GM18498 (cell line): ENCODE data around the gene CDR2.
A peak's percentile ranks its signal among the peaks of the same experiment; 100 is the strongest.
"Not testable (repeated sequence)": the region's sequence is repeated elsewhere in the genome, so short reads cannot be mapped to it uniquely, and the experiment has no call there.

Experiments
- ATAC-seq: cut with Tn5 transposase; IDR thresholded peaks from one replicate; pipeline ENCODE4 v1.9.1; 2021; ENCODE audit warnings: mild to moderate bottlenecking, moderate library complexity; ENCODE audit not compliant: unreplicated experiment

The CDR2 gene

DNA sequence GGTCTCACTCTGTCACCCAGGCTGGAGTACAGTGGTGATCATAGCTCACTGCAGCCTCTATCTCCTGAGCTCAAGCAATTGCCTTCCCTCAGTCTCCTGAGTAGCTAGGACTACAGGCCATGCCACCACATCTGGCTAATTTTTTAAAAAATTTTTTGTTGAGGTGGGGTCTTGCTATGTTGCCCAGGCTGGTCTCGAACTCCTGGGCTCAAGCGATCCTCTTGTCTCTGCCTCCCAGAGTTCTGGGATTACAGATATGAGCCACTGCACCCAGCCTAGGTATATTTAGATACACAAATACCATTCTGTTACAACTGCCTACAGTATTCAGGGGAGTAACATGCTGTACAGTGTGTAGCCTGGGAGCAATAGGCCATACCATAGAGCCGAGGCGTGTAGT is 62.9 kb downstream of the CDR2 start:
- ATAC-seq, result no peak

DNA sequence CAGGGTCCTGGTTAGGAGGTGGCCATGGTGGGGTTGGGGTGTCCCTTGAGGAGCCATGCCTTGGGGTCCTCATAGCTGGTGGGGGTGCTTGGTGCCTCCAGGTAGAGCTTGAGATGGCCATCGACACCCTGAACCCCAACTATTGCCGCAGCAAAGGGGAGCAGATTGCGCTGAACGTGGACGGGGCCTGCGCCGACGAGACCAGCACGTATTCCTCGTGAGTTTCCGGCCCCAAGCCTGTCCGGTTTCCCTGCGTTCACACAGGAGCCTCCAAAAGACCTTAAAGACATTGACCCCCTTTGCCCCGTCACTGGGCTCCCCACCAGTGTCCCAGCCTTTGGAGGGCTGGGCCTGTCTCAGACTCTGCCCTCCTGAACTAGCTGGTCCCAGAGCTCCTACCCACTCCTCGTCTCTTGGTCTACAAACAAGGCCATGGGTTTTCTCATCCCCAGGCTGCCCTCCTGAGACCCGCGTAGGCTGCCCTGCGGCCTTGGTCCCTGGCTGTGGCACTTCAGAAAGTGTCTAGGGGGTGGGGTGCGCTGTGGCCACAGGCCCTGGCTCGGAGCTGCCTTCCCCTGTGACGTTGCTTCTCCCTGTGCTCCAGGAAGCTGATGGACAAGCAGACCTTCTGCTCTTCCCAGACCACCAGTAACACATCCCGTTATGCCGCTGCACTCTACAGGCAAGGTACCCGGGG is 65.4 kb downstream of the CDR2 start:
- ATAC-seq, result no peak

DNA sequence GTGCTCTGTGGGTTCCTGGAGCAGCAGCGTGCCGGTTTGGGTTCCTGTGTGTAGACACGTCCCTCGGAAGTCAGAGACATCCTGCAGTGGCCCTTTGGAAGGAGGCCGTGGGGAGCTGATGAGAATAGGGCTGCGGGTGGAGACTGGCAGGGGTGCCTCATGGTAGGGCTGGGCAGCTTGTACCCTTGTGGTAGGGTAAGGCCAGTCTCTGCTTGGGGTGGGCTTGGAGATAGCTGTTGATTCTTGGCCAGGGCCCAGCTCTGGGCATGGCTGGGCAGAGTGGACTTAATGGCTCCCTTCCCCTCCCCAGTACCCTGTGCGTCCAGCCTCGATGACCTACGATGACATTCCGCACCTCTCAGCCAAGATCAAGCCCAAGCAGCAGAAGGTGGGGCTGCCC is 66.6 kb downstream of the CDR2 start:
- ATAC-seq, result no peak

DNA sequence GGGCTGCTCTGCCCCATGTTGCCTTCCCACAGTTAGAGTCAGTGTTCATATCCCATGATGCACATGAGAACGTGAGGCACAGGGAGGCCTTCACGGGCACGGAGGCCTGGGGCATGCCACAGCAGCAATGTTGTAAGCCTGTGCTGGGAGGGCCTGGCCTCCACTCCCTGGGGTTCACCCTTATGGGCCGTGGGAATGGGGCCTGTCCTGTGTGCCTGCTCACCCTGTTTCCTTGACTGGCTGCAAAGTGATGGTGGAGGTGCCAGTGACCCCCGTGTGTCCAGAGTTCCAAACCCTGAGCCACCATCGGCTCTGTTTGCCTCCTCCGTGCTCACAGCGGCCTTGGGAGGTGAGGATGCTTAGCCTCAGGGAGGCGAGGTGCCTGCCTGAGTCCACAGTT is 67.6 kb downstream of the CDR2 start:
- no peak for ATAC-seq

DNA sequence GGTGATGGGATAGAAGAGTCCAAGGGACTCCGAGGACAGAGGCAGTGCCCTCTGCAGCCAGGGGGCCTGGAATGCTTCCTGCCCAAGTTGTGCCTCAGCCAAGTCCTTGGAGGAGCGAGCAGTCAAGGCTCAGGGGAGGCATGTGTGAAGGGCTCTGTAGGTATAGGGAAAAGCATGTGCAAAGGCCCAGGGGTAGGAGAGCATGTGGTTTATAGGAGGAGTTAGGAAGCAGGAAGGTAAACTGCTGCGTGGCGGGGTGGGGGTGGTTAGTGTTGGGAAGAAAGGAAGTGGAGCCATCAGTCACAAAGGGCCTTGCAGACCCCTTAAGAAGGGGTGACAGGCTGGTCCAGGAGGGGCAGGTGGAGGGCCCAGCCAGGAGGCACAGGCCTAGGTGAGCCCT is 70.0 kb downstream of the CDR2 start:
- ATAC-seq, result no peak

DNA sequence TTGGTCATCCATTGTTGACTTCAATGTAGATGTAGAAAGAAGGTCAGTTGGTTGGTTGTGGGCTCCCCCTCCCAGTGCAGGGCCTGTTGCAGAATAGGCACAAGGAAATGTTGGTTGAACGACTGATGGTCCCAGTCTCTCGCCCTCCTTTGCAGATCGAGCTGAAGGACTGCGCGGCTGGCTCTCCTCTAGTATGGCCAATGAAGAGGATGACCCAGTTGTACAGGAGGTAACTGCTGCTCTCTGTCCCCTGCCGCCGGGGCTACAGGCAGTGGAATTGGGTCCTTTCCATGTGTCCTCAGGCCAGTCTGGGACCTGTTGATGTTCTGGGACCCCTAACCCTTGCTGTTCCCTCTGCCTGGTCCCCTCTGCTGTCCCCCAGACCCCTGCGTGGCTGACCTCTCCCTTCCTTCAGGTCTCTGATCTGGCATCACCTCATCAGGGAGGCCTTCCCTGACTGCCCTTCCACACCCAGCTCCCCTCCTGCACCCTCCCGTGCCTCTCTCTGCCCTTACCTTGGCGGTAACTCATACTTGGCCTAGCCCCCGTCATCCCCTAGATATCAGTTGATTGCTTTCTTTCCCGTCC is 71.5 kb downstream of the CDR2 start:
- ATAC-seq, result no peak

DNA sequence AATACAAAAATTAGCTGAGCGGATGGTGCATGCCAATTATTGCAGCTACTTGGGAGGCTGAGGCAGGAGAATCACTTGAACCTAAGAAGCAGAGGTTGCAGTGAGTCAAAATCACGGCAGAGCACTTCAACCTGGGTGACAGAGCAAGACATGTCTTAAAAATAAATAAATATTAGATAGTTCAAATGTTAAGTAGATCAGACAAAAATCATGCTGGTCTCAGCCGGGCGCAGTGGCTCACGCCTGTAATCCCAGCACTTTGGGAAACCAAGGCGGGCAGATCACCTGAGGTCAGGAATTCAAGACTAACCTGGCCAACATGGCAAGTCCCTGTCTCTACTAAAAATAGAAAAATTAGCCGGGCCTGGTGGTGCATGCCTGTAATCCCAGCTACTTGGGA is 73.0 kb downstream of the CDR2 start:
- not testable (repeated sequence) for ATAC-seq

DNA sequence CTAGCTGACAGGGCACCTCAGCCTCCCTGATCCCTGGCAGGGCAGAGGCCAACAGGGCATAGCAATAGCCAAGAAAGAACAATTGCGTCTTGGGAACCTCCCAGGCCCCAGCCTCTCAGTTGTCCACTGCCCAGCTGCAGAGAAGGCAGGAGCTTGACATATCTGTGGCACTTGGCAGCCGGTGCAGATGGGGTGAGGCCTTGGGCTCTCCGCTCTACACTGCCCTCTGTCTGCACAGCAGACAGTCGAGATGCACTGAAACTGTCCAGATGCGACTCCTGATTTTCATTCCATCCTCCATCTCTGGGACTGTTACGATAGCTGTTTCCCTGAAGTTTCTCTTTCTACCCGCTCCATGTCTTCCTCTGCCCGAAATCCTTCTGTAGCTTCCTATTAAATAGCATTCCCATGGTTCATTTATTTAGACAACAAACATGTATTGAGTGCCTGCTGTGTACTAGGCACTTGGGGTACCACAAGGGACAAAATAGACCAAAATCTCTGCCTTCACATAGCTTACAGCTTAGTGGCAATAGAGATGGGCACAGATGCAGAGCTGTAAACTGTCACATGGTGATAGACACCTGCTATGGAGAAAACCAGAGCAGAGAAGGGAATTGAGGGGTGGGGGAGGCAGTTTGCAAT is 73.9 kb downstream of the CDR2 start:
- ATAC-seq, result no peak

DNA sequence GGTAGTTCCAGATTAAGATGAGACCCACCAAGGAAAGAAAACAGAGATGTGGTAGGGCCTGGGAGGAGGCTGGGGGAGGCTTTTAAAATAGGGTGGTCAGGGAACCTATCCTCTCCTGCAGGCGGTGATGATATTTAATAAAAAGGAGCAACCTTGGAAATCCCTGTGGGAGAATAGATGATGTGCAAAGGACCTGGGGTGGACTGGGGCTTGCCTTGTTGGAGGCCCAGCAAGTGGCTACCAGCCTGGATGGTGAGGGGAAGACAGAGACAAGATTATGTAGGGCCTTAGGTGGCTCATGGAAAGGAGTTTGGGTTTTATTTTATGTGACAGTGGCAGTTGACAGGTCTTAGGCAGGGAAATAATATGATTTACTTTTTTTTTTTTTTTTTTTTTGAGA is 75.4 kb downstream of the CDR2 start:
- ATAC-seq, result no peak

DNA sequence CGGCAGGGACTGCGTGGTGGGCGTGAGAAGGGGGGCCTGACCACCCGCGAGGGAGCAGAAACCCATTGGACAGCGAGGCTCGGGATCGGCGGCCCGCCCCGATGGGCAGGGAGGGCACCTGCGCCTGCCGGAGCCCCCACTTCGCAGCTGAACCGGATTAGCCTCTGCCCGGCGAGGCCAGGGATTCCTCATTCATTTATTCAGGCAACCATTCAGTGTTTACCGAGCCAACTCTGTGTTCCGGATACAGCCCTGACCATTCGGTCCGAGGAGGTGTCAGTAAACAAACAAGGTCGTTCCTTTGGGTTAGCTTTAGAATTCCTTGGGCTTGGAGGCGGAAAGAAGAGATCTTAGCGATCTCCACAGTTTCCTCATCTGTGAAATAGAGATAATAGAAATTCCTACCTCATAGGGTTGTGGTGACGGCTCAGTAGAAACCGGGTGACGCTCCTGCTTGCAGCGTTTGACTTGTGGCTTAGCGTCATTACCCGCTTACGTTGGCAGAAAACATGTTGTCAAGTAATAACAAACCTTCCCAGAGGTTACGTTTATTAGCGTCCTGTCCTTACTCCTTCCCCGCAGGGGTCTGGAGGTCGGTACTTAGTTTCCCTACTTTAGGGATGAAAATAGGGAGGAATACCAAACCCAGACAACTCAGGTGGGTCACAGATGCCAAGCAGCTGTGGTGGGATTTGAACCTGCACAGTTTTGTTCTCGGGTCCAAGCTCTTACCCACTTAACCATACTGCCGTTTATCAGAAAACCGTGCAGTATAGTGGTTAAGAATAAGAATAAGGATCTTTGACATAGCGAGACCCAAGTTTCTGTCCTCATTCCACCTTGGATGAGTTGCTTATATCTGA is 76.3 kb downstream of the CDR2 start:
- peak; percentile 33 for ATAC-seq

DNA sequence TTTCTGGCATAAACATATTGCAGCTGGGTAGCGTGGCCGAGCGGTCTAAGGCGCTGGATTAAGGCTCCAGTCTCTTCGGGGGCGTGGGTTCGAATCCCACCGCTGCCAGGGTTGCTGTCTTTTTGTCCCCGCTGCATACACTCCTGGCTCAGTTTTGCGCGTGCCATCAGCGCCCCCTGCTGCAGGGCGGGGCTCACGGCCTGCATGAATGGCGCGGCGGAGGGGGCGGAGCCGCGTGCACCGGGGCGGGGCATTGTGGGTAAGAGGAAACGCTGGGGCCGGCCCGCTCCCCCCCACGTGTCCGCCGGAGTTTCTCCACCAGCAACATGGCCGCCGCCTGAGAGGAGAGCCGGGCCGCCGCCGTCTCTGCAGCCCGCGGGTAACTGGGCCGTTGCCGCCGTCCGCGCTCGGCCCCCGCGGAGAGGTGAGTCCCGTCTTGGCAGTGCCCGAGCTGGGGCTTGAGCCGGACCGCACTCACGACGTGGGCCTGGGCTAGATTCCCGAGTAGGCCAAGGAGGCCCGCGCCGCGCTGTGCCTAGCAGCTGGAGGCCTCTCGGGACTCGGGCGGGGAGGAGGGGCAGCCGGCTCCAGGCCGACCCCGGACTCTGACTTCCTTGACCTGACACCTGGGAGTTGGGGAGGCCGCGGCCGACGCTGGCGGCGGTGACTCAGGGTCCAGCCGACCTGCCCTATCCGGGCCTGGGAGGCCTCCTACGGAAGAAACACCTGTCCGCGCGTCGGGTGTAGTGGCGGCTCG is 77.1 kb downstream of the CDR2 start, which contains the start of gene POLR3E:
Gene POLR3E, plus strand, starts transcription at position 296 of the 757 bp plus-strand sequence. CDS start 5,560 bp downstream, outside the sequence.
- peak; percentile 86 for ATAC-seq

DNA sequence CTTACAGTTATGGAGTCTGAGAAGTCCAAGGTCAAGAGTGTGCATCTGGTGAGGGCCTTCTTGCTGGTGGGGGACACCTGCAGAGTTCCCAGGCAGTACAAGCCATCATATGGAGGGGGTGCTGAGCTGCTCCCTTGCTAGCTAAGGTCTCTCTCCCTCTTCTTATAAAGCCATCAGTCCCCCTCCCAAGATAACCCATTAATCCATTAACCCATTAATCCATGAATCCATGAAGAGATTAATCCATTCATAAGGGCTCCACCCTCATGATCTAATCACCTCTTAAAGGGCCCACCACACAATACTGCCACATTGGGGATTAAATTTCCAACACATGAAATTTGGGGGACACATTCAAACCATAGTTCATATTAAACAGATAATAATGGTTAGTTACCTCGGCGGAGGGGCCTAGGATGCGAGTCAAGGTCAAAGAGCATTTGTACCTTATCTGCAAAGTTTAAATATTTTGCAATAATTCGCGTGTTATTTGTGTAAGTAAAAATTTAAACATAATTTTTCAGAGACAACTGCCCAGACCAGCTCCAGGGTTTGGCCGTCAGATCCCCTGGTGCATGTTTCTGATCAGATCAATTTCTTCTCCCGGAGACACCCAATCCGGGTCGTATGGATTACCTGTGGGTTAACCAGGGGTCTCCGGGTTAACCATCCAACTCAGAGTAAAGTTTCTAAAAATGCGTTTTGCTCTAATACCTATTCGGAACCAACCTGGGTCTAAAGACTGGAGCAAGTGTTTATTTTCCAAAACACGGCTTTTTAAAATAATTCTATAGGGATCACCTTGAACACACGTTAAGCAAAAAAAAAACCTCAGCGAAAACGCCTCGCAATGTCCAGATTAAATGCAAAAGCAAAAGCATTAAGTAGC is 78.0 kb downstream of the CDR2 start:
- peak; percentile 3 for ATAC-seq
